SIG-M5 (cell line): ENCODE measurements around the gene MRO.
"Not testable (repeated sequence)": the region's sequence is repeated elsewhere in the genome, so short reads cannot be mapped to it uniquely, and the experiment has no call there.

Experiments
- DNase-seq: peaks from one replicate; lab custom pipeline; 2025; lab: John Stamatoyannopoulos, UW

MRO gene

DNA sequence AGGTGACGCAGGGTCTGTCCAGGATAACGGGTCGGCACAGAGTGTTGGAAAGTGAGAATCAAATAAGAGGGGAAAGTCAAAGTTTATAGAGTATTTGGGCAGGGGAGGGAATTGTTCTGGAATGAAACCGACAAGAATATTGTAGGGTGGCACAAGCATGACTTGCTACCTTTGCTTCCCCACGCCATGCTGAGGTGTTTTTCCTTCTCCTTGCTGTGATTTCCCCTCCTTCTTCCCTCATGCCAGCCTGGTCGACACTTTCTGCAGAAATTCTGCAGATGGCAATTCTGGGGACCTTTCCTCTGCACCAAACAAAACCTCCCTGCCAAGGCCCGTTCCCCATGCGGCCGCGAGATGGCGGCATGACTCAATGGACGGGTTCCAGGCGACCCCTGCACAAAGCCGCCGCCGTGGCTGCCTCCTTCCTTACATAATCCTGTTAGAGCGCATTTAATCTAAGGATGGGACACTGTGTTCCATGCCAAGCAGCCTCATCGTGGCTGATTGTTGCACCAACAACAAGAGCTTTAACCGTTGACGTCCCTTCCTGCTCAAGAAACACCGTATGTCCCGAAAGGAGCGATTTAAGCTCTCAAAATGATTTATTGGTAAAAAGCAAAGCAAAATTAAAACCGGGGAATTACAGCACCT, at the start of gene MRO:
Gene MRO (minus strand): TSS at position 289 of the 651 bp plus-strand sequence. CDS start 10,616 bp downstream, outside the sequence.
- DNase-seq, result peak; percentile 4

- no peak for DNase-seq
Measured at GRCh38 chr18:50869150-50869549, 49.3 kb upstream of the MRO start.

GRCh38 chr18:50866765-50867164, 46.9 kb upstream of the MRO start:
- DNase-seq, result no peak

GRCh38 chr18:50863840-50864375, 44.1 kb upstream of the MRO start:
- DNase-seq, result no peak

DNA sequence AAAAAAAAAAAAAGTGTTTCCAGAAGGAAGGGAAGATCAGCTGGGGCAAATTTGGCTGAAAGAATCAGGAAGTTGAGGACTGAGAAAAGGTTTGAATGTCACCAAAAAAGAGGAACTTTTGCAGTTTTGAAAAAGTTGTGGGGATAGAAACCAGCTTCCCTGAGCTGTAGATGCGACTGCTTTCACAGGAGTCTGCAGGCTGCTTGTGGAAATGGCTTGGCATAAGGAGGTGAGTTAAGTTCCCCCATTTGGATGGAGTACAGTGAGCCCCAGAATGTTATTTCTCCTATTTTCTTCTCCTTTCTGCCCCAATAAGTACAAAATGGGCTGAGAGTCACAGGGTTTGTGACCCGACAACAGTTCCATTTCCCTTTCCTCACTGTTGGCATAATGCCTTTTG, 42.6 kb upstream of the MRO start:
- DNase-seq, result peak; percentile 46

GRCh38 chr18:50861617-50862016, 41.8 kb upstream of the MRO start:
- no peak for DNase-seq

DNA sequence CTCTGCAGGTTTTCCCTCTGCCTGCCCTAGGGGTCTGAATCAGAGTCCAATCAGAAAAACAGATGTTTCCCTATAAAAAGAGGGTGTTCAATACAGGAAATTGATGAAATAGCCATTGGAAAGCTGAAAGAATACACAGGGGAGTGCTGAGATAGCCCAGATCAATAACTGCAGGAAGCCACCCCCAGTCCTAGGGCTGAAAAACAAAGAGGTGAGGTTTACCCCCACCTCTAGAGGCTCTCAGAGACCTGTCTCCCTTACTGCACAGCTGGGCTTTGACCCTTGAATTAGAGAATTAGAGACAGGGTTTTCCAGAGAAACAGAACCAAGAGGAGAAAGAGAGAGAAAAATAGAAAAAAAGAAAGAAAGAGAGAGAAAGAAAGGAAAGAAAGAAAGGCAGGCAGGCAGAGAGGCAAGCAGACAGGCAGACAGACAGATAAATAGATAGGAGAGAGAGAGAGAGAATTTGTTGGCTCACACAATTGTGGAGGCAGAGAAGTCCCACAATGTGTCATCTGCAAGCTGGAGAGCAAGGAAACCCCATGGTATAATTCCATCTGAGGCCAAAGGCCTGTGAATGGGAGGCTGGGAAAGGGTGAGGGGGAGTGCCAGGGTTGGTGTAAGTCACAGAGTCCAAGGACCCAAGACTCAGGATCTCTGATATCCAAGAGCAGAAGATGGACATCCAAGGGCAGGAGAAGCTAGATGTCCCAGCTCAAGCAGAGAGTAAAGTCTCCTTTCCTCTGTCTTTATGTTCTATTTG, 40.2 kb upstream of the MRO start:
- no peak for DNase-seq

DNA sequence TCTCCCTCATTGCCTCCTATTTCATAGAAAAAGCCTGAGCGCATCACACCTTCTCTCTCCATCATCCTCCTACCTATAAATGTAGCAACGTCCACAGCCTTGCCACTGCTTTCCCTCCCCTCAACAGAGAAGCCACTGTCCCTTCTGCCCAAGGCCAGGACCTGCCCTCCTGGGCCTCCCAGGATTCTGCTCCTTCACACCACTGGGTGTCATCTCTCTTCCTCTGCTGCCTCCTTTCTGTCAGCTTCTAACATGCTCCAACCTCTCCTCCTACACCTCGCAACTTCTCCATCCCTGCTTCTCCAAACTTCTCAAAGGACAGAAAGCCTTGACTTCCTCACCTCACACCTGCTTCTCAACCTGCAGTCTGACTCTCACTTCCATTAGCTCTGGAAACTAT, 37.9 kb upstream of the MRO start:
- DNase-seq, result no peak

GRCh38 chr18:50857166-50857565, 37.4 kb upstream of the MRO start:
- DNase-seq, result not testable (repeated sequence)

DNA sequence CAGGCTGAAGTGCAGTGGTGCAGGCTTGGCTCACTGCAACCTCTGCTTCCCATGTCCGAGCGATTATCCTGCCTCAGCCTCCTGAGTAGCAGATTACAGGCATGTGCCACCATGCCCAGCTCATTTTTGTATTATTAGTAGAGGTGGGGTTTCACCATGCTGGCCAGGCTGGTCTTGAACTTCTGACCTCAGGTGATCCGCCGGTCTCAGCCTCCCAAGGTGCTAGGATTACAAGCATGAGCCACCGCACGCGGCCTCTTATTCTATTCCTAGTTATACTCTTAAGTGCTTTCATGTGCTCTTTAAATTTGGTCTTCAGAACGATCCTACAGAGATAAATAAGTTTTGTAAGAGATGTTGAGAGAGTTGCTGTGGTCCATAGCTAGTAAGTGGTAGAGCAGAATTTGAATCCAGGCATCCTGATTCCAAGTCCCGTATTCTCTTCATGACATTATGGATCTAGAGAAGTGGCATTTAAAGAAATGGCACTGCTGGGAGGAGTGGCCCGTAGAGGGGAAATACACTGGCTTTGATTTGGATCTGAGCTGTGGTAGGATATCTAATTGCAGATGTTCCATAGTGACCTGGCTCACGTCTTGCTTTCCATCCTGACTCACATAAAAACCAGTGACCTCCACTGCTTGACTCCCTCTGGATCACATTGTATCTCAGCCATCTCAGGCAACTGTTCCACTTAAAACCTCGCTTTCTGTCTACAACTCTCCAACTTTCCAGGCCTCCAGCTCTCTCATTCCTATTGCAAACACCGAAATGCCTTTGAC, 36.4 kb upstream of the MRO start:
- DNase-seq, result no peak

DNA sequence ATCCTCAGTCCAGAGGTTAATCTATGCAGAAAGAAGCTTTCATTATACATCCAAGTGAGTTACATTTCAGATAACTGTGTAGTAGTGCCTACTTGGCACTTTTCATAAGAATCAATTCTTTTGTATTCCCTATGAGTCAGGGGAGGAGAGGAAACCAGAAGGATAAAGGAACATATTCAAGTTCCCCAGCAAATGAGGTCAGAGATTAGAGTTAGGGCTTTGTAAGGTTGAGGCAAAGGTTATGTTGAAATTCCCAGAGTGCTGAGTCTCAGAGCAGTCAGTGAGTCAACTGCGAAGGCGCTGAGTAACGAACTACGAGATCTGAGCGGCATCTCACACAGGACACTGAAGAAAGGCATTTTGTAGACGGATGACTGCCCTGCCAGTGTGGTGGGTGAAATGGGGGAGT, 34.1 kb upstream of the MRO start:
- DNase-seq, result peak; percentile 16

- DNase-seq, result no peak
Measured at GRCh38 chr18:50850307-50851065, 30.7 kb upstream of the MRO start.

GRCh38 chr18:50849419-50849821, 29.6 kb upstream of the MRO start:
- no peak for DNase-seq

DNA sequence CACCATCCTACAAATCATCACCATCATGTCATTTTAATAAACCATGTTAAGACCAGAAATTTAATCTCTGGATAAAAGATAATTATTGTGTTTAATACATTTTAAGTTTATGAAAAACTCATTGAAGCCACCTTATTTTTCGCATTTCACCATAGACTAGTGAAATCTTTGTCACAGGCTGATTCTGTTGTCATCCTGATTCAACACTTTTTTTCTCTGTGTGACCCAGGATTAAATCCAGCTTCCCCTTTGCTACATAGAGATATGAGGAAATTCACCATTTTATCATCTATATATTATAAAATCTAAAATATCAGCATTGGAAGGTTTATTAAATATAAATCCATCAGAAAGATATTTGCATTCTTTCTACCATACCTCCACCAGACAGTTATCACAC, 29.2 kb upstream of the MRO start:
- DNase-seq, result no peak

DNA sequence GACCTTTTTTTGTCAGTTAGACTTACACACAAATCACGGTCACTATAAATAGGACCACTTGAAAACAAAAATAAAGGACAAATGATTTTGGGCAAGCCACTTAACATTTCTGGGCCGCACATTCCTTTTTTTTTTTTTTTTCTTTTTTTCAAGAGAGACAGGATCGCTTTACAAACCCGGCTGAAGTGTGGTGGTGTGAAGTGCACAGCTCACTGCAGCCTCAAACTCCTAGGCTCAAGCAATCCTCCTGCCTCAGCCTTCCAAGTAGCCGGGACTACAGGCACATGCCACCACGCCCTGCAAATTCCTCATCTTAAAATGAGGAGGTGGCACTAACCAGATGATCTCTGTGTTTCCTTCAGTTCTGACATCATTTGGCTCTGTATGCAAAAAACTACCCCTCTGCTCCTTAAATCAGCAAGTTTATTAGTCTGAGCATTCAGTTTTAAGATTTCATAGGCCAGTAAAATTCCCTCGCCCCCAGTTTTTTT, 28.3 kb upstream of the MRO start:
- DNase-seq, result no peak

DNA sequence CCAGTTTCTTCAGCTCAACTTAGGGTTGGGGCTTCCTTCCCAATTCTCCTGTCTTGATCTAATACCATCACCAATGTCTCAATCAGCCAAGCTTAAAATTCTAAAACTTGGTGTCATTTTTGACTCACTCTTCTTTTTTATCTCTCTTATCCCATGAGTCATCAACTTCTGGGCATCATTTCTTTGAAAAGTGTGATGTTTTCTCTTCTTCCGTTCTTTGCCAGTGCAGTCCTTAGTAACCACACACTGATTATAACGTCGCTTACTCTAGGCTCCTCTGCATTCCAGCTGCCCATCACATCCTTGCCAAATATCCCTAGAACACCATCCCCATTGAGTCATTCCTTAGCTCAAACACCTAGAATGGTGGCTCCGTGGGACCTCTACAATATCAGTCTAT, 27.4 kb upstream of the MRO start:
- DNase-seq, result no peak

- DNase-seq, result no peak
Measured at GRCh38 chr18:50844960-50845359, 25.1 kb upstream of the MRO start.

DNA sequence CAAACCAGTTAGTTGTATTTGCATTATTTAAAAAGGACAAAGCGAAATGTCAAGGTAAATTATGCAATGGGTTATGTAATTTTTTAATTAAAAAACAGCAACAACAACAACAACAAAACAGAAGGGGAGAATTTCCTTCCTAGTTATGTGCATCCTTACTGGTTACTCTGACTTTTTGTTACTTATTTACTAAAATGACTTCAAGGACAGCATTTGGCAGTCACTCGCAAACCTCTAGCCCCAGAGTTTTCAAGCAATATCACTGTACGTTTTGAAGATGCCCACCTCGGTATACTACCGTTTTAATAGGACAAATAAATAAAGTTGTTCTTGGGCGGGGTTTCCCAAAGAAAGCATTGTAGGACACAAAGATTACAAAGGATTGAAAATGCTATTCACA, 24.7 kb upstream of the MRO start:
- DNase-seq, result no peak

DNA sequence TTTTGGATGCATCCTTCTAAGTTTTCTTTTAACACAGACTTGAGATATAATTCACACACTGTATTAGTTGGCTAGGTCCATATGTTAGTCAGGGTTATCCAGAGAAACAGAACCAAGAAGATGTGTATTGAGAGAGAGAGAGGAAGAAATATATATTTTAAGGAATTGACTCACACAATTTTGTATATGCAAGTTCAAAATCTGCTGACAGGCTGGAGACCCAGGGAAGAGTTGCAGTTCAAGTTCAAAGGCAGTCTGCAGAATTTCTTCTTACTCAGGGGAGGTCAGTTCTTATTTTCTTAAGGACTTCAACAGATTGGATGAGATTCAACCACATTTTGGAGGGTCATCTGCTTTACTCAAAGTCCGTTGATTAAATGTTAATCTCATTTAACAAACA, 23.0 kb upstream of the MRO start:
- DNase-seq, result no peak

DNA sequence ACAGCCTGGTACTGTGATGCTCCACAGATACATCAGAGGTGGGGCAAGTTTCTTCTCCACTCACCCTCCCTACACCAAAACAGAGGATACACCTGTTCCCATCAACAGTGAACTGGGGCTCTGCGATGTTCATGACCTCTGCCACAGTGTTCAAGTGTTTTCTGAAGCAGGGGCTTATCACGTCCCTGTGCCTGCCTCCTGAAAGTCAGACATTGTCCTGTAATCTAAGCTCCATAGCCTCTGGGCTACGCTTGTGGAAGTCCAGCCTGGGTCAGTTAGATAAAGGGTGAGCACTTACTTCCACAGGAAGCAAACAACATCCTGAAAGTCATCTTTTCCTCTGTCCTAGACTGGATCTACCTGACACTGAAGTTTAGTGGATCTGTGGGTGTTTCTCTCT, 20.2 kb upstream of the MRO start:
- DNase-seq, result no peak

GRCh38 chr18:50839341-50839740, 19.5 kb upstream of the MRO start:
- DNase-seq, result no peak

GRCh38 chr18:50836521-50836957, 16.7 kb upstream of the MRO start:
- DNase-seq, result no peak
